ENCODE results near the gene TMEM18. TPM values are rescaled to one million over a fixed set of nuclear protein-coding genes. Genes with fewer than 3 reads are reported as not detected.

TMEM18 gene
- total and polyA plus RNA-seq, 9 of the 15 experiments (the other 6 are each of a cell fraction or from before 2014, with no cell fraction given), result 12.8 to 55.9 (median 21.8) TPM

- Histone ChIP-seq H3K27me3 (ENCODE audit: control insufficient read depth in 2 of 2, insufficient read depth in 2 of 2, low read length in 2 of 2) (no peaks in the 10 kb centered on the region), H3K4me1 (replicated peaks in 1 of 2; ENCODE audit: control insufficient read depth in 2 of 2, insufficient read depth in 2 of 2, low read length in 2 of 2) (peaks cover 6 to 15% of the 10 kb centered on the region in 2 experiments; a peak in 4 of 5 replicates), H4K20me1 (replicated peaks; ENCODE audit: control insufficient read depth, insufficient read depth, low read length) (peaks cover 24% of the 10 kb centered on the region), H3K27ac (ENCODE audit: extremely low read depth, low read depth, low read length) (no peak overlapping the region), H3K36me3 (ENCODE audit: control insufficient read depth, insufficient read depth, low read length) (peaks cover 19% of the 10 kb centered on the region), H3K4me2 (ENCODE audit: insufficient read depth, low read length) (no peak overlapping the region), H3K9ac (ENCODE audit: insufficient read depth in 1 of 2, low read depth in 2 of 2, low read length in 2 of 2) (no peak overlapping the region), H3K9me3 (replicated peaks; ENCODE audit: control insufficient read depth, insufficient read depth, low read depth, low read length) (no peaks in the 10 kb centered on the region), H3K9me1 (ENCODE audit: control insufficient read depth, insufficient read depth, low read length) (peaks cover 10% of the 10 kb centered on the region), H2AFZ (ENCODE audit: low read depth, low read length) (no peak overlapping the region), H3K79me2 (ENCODE audit: control insufficient read depth, insufficient read depth, low read length) (peaks cover 34% of the 10 kb centered on the region), H3K4me3 (no peak overlapping the region)
- ChIA-PET POLR2A (no interaction called here), CTCF (ENCODE audit: low intra/inter-chr PET ratio) (no interaction called here)
- DNase-seq (ENCODE audit: extremely low read depth in 1 of 4, low spot score in 3 of 4) (no peak), ATAC-seq (no peak), FAIRE-seq (no peak)
- in situ Hi-C loops (cut with MboI), result no loop called here
- intact Hi-C loops (cut with micrococcal nuclease), result loop anchor here (5.0 kb wide), 1 partner anchor 63 kb away; no protein-coding TSS in a partner anchor
- no TSS peak for BruUV-seq (replicated peaks)
- 94% methylated on average over 9 of the region's 9 CpGs for WGBS (ENCODE audit: insufficient coverage, low coverage, missing lambda C conversion rate)
- no peak for TF ChIP-seq CHCHD3 (CRISPR knock-in tag; IDR thresholded peaks at IDR 0.05)
- no peak for TF ChIP-seq MXD1 (CRISPR knock-in tag; IDR thresholded peaks at IDR 0.05; ENCODE audit: borderline replicate concordance, poor library complexity, severe bottlenecking)
- no peak for TF ChIP-seq PHF20 (IDR thresholded peaks at IDR 0.05; ENCODE audit: partially characterized antibody)
Measured at GRCh38 chr2:678964-679363, 1.8 kb upstream of the TMEM18 start.

- H3K27ac ChIP-seq (ENCODE audit: extremely low read depth, low read depth, low read length), result peak overlapping the region; percentile 100
- ATAC-seq (no peak), DNase-seq (ENCODE audit: extremely low read depth in 1 of 4, low spot score in 3 of 4) (no peak), FAIRE-seq (peak; percentile 69)
- in situ Hi-C loops (cut with MboI), result no loop called here
- WGBS (ENCODE audit: insufficient coverage, low coverage, missing lambda C conversion rate), result 21% methylated on average over 3 of the region's 9 CpGs
- no TSS peak for BruUV-seq (replicated peaks)
- ChIA-PET POLR2A (interaction anchor here (0.6 to 1.5 kb wide), 4 partner anchors 15 to 414 kb away, joined by 3 to 6 read pairs (median 4); partner anchors contain the start of gene SH3YL1), CTCF (ENCODE audit: low intra/inter-chr PET ratio) (no interaction called here)
- H3K27me3 ChIP-seq (ENCODE audit: control insufficient read depth in 2 of 2, insufficient read depth in 2 of 2, low read length in 2 of 2), result no peaks in the 10 kb centered on the region
- H3K4me1 ChIP-seq (replicated peaks in 1 of 2; ENCODE audit: control insufficient read depth in 2 of 2, insufficient read depth in 2 of 2, low read length in 2 of 2), result peaks cover 6 to 17% of the 10 kb centered on the region in 2 experiments; a peak in 4 of 5 replicates
- H3K36me3 ChIP-seq (ENCODE audit: control insufficient read depth, insufficient read depth, low read length), result peaks cover 25% of the 10 kb centered on the region
- peak overlapping the region; percentile 70 for H3K4me3 ChIP-seq
- peak overlapping the region; percentile 100 for H2AFZ ChIP-seq (ENCODE audit: low read depth, low read length)
- peak overlapping the region; percentile 94 for H3K4me2 ChIP-seq (ENCODE audit: insufficient read depth, low read length)
- H3K9me1 ChIP-seq (ENCODE audit: control insufficient read depth, insufficient read depth, low read length), result peaks cover 12% of the 10 kb centered on the region
- peaks cover 41% of the 10 kb centered on the region for H3K79me2 ChIP-seq (ENCODE audit: control insufficient read depth, insufficient read depth, low read length)
- intact Hi-C loops (cut with micrococcal nuclease), result loop anchor here (5.0 kb wide), 1 partner anchor 64 kb away; no protein-coding TSS in a partner anchor
- peaks cover 24% of the 10 kb centered on the region for H4K20me1 ChIP-seq (replicated peaks; ENCODE audit: control insufficient read depth, insufficient read depth, low read length)
- no peaks in the 10 kb centered on the region for H3K9me3 ChIP-seq (replicated peaks; ENCODE audit: control insufficient read depth, insufficient read depth, low read depth, low read length)
- peak overlapping the region in 1 of 2 experiments; percentile 100; a peak in 2 of 4 replicates for H3K9ac ChIP-seq (ENCODE audit: insufficient read depth in 1 of 2, low read depth in 2 of 2, low read length in 2 of 2)
- TF ChIP-seq OTX1 (CRISPR knock-in tag; IDR thresholded peaks at IDR 0.05) (no peak), ZNF592 (IDR thresholded peaks at IDR 0.05) (0 out of 2 replicates have a peak, but pooled peaks have one; percentile 6), TOE1 (IDR thresholded peaks at IDR 0.05; ENCODE audit: borderline replicate concordance) (no peak), TOE1 (CRISPR knock-in tag; IDR thresholded peaks at IDR 0.05; ENCODE audit: borderline replicate concordance, low read depth) (no peak)
Measured at GRCh38 chr2:677959-678550, 849 bp upstream of the TMEM18 start.

Data from K562 (cell line).